Stimulated activated CD8-positive, alpha-beta memory T cell treated with anti-CD3 and anti-CD28 coated beads, Interleukin-15, amount 100 ng/mL, for 4 hours (primary cell): ENCODE measurements around the gene GRIA1.

Source experiments
- DNase-seq, 2 donors: peaks; one replicate each; pipeline ENCODE4 v3.0.0-alpha.2; 2020; ENCODE audit warnings: low read depth in 2 of 2

Gene GRIA1

GRCh38 chr5:153610811-153611210, 120.3 kb downstream of the GRIA1 start:
- no peak for DNase-seq

DNA sequence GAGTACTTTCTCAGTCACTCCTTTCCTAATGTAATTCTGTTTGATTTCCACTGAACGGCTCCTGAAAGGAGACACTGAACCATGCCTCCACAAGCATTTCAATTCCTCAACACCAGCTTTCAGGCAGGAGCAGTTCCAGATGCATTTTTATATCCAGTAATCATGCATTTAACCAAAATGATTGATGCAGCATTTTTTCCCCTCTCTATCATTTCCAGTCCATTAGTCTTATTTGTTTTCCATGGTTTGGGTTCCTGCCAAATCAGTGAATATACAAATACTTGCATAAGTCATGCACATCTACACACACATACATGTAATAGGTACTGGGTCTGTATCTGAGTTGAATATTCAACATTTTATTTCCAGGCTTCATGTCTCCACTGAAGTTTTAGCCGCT, 122.7 kb downstream of the GRIA1 start:
- no peak for DNase-seq

- DNase-seq, result no peak
Observed at GRCh38 chr5:153613672-153614071, 123.2 kb downstream of the GRIA1 start.

DNA sequence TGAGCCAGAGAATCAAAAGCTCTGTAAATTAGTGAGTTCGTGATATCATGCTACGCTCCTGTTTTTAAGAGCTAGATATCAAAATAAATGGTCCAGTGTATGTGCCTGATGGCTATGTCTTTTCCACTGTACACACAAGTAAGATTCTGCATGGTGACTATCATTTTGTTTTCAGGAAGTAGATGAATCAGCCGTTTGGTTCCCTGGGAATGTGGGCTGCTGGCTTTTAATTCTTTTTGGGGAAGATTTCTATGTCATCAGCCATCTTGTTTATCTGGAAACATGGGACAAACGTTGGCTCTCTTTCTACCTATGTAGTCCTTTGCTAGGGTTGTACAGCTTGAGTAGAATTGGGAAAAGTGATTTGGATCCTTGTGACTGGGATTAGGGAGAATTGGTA, 126.7 kb downstream of the GRIA1 start:
- no peak for DNase-seq

- DNase-seq, result no peak
Observed at GRCh38 chr5:153618307-153618706, 127.8 kb downstream of the GRIA1 start.

DNA sequence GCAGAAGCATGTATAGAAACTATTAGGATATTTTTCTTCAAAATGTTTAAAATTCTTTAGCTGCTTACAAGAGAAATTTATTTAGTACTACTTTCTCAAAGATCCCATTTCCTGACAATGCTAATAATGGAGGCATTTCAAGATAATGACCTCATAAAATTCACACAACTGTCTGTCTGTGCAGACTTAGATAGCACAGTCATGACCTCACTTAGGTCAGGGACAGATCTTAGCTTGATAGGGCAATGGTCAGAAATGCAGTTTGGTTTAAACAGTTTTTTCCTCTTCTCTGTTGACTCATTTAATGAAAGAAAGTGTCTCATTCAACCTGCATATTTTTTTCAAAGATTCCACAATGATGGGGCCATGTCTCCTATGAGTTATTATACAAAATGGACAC, 128.4 kb downstream of the GRIA1 start:
- no peak for DNase-seq

DNA sequence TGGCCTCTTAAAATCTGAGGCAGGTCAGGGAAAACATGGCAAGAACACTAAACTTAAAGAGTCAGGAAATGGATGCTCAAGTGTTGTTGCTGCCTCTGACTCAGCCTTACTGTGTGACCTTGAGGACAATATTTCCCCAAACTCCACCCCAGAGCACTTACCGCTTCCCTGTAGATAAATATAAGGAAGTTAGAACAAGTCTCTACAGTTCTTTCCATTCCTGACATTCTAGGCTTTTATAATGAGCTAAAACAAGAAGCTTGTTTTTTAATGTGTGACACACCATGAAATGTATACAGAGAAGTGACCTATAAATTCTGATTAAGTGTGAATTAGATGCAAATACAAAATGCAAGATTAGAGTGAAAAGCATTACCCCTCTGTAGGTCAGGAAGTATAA, 129.3 kb downstream of the GRIA1 start:
- DNase-seq, result no peak

- DNase-seq, result no peak
Observed at GRCh38 chr5:153623124-153623523, 132.7 kb downstream of the GRIA1 start.

- DNase-seq, result no peak
Observed at GRCh38 chr5:153623751-153624450, 133.4 kb downstream of the GRIA1 start.

GRCh38 chr5:153624451-153624765, 133.9 kb downstream of the GRIA1 start:
- DNase-seq, result no peak

GRCh38 chr5:153625826-153626354, 135.4 kb downstream of the GRIA1 start:
- no peak for DNase-seq

GRCh38 chr5:153626836-153627235, 136.4 kb downstream of the GRIA1 start:
- DNase-seq, result no peak

DNA sequence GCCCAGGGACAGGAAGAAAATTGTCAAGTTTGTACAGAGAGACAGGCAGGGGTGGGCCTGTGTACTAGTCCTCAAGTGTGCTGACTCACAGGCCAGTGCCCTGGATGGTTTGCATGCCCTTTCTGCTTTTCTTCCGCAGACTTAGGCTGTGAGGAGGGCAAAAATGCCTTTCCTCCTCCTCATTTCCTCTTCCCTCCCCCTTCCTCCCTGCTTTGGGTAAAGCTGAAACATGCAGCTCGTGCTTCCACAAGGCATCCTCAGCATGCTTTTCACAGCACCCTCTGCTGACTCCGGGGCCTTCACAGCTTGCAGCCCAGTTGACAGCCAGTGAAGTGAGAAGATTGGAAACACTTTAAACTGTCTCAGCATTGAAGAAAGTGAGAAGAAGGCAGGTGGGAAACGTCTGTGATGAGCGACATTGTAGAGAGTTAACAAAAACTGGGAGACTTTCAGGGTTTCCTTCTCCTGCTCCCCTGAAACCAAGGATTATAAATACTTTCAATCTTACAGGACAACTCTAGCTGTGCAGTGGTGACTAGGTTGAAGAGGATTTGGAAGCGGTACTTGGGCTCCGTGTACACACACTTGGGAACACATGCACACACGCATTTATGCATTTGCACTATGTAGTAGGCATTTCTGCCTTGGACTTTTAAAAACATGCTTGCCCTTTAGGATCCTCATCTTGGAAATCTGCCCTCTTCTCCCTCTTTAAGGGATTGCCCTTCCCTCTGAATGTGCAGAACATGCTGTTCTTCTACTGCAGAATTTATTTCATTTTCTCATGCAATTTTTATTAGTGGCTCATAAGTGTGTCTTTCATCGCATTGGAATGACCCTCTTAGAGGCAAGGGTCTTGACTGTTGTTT, 138.8 kb downstream of the GRIA1 start:
- DNase-seq, result no peak

- no peak for DNase-seq
Observed at GRCh38 chr5:153630546-153630945, 140.1 kb downstream of the GRIA1 start.

GRCh38 chr5:153632748-153633290, 142.3 kb downstream of the GRIA1 start:
- no peak for DNase-seq

- DNase-seq, result no peak
Observed at GRCh38 chr5:153636670-153637451, 146.4 kb downstream of the GRIA1 start.

DNA sequence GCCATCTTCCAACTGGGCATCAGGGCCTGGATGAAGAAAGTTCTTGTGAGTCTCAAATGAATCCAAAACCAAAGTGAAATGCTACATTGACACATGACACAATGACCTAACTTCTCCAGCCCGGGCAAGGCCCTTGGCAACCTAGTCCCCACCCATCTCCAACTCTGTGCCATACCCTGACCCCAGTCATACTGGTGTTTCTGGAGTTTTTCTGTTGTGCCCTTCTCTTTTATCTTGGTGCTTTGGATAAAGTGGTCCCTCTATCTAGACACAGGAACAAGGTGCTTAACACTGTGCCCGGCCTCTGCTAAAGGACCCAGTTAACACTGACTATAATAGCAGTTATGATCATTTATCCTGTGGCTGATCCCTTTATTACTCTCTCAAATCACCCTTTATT, 149.8 kb downstream of the GRIA1 start:
- no peak for DNase-seq

DNA sequence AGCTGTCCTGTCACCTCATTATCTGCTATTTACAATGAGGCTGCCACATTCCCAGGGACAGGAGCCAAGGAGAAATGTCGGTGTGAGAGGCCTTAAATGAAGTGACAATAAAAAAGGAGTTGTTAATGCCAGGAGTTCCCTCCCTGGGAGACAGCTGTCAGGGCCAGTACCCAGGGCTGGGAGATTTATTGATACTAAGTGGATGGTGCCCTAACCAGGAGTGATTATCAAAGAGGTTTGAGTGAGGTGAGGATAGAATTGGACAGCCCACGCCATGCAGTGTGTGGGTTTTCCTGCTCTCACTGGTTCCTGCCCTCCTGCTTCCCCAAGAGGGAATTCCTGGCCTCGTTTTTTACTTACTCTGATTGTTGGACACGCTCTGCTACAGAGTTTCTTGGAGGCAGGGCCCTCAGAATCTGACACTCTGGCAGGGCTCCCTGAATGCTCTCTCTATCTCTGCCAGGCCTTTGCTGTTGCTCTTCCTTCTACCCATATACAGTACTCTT, 150.8 kb downstream of the GRIA1 start:
- no peak for DNase-seq

DNA sequence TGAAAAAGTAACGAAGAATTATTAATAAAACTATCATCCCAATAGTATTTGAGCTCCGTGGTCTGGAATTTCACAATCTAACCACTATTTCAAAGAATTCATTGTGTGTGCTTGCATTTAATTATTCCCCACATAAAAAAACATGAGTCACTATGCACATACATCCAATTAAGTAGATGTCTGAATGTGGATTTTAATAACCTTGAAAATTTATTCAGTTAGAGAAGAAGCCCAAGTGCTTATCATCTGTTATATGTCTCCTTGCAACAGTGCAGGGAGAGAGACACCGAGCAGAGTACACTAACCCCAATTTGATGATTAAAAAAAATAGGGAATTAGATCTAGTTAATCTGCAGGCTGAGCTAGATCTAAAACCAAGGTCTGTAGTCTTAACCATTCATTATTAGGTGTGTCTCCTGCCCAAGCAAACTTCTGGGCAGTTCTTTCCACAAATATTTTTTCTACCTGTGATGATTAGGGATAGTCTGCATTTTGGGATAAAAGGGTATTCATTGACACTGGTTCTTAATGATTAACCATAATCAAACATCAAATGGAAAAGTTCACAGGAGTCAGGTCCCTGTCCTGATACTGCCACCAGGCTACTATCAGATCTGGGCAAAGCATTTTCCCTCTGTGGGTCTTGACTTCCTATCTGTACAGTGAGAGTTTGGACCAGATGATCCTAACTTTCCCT, 164.2 kb downstream of the GRIA1 start:
- no peak for DNase-seq

- no peak for DNase-seq
Observed at GRCh38 chr5:153655201-153655510, 164.7 kb downstream of the GRIA1 start.

DNA sequence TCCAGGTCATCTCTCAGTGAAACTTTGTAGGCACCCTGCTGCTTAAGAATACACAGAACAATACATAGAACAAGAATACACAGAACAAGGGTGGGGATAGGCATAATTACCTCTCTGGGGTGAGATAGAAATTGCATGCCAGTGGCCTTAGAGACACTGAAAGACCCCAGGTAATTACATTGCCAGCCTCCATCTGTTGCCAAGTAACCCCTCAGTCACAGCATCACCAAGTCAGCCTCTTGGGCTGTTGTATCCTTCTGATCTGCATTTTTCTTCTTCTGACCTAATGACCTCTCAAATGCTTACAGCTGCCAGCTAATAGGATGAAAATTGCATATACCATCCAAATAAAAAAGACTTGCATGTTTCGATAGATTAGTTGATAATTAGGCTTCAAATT, 167.7 kb downstream of the GRIA1 start:
- DNase-seq, result no peak
